Adrenal gland (tissue), 12 donors: ENCODE data around the gene BDNF. TPM values are rescaled to one million over a fixed set of nuclear protein-coding genes. Genes with fewer than 3 reads are reported as not detected.

Source experiments
- DNase-seq, 7 donors: peaks; one replicate each; pipeline ENCODE4 v3.0.0-alpha.2; 2019 to 2020
- H3K27ac ChIP-seq, 5 donors: fragments of 200-600 bp; sonication (generic) in 4 of 5; 1 replicate in 3 of 5; 2 replicates in 2 of 5; pipeline versions ENCODE4 v1.5.1 to v1.8.0; 2016 to 2020; ENCODE audit warnings: mild to moderate bottlenecking in 1 of 5
- H3K27me3 ChIP-seq: fragments of 200-600 bp; 2 replicates; pipeline ENCODE4 v1.8.0; 2021
- H3K36me3 ChIP-seq, 2 donors: fragments of 200-600 bp; replicated peaks in 1 of 2; 1 replicate in 1 of 2; 2 replicates in 1 of 2; pipeline versions ENCODE4 v1.5.1 to v1.8.0; 2018 to 2022
- H3K4me1 ChIP-seq, 2 donors: fragments of 200-600 bp; replicated peaks in 1 of 2; 1 replicate in 1 of 2; 2 replicates in 1 of 2; pipeline versions ENCODE4 v1.5.1 to v1.8.0; 2018 to 2021
- H3K4me3 ChIP-seq, 4 donors: fragments of 200-600 bp; sonication (generic) in 3 of 4; one replicate each; pipeline ENCODE4 v1.5.1; 2016 to 2018
- H3K9me3 ChIP-seq, 3 donors: fragments of 200-600 bp; sonication (generic) in 1 of 3; replicated peaks in 1 of 3; 1 replicate in 2 of 3; 2 replicates in 1 of 3; pipeline versions ENCODE4 v1.5.1 to v1.8.0; 2016 to 2021
- POLR2A ChIP-seq, 2 donors: fragments of 450-650 bp; IDR thresholded peaks; one replicate each; pipeline ENCODE4 v1.6.1; 2017; ENCODE audit warnings: antibody characterized with exemption in 2 of 2, mild to moderate bottlenecking in 2 of 2, moderate library complexity in 1 of 2
- WGBS, 4 donors: extraction: QIAGEN DNeasy Blood & Tissue Kit in 2 of 4; methylation state at CpG; one replicate each; pipeline versions ENCODE4 v1.1.5 to v1.1.7; 2013 to 2017; 5-methylcytosine and 5-hydroxymethylcytosine counted together
- intact Hi-C, 2 donors: fragments of 100-400 bp; cut with DNase I; formaldehyde crosslinking; loops; one replicate each; pipeline versions ENCODE4 v1.14.1 to v1.15.0; 2022 to 2023
- polyA plus RNA-seq, 3 donors: library from polyadenylated mRNA; stranded (reverse); fragments of 200-250 nt in 2 of 3; fragments of 350-450 nt in 1 of 3; fragmentation: Illumina TruSeq in 1 of 3; extraction: RNeasy Lipid Tissue Mini Kit (QIAGEN cat#74804) in 1 of 3; gene quantifications; one replicate each; pipeline ENCODE4 v1.2.3, GENCODE V29; 2013 to 2014
- total RNA-seq, 9 donors: library from RNA; depleted of rRNA in 4 of 9; stranded (reverse); fragments of >200 nt in 4 of 9; fragments of 120-200 nt in 1 of 9; fragmentation: NEBNext Ultra II Directional in 1 of 9; extraction: Animal tissue kit (Norgen Biotek cat#: 25700) in 1 of 9; gene quantifications; one replicate each; pipeline versions ENCODE4 v1.1.0 to v1.2.4, GENCODE V29; 2013 to 2023
- TF ChIP-seq, protein P1 (sequence below), 6 experiments: fragments of 450-650 bp in 4 of 6; fragments of 200-600 bp in 2 of 6; sonication (generic) in 1 of 6; IDR thresholded peaks; 1 replicate in 5 of 6; 2 replicates in 1 of 6; pipeline versions ENCODE4 v1.5.1 to v1.8.0; 2016 to 2021; ENCODE audit warnings: antibody characterized with exemption in 6 of 6, mild to moderate bottlenecking in 2 of 6, moderate library complexity in 1 of 6
- donor health status: healthy with polysubstance abuse.
- donor health status: Bipolar disorder and iron deficiency.
- donor health status: DM: yes; HTN: yes; CAD: no.
- donor health status: DM: no; HTN: no; CAD: no.
- donor health status: DM: no; HTN: no; CAD: no.
- donor health status: DM: yes; HTN: yes; CAD: no.

BDNF gene
- total and polyA plus RNA-seq, 12 donors, result under 0.01 to 0.42 (median 0.21) TPM; not detected in 2

DNA sequence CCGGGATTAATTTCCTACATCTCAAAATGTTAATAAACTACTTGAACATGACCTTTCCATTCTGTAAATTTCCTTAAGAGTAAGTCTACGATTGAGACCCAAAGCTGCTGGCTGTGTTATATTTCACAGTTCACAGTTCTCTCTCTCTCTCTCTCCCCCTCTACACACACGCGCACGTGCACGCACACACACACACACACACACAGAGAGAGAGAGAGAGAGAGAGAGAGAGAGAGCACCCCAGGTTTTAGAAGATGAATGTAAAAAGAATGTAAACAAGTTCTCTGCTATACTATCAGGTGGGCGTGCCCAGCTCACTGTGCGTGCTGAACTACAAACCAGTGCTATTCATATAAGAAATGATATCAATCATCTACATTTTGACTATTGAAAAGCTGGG lies 3.3 kb downstream of the BDNF start:
- peaks cover 25% of the 10 kb centered on the region for H3K27me3 ChIP-seq
- TF ChIP-seq, protein P1, sequence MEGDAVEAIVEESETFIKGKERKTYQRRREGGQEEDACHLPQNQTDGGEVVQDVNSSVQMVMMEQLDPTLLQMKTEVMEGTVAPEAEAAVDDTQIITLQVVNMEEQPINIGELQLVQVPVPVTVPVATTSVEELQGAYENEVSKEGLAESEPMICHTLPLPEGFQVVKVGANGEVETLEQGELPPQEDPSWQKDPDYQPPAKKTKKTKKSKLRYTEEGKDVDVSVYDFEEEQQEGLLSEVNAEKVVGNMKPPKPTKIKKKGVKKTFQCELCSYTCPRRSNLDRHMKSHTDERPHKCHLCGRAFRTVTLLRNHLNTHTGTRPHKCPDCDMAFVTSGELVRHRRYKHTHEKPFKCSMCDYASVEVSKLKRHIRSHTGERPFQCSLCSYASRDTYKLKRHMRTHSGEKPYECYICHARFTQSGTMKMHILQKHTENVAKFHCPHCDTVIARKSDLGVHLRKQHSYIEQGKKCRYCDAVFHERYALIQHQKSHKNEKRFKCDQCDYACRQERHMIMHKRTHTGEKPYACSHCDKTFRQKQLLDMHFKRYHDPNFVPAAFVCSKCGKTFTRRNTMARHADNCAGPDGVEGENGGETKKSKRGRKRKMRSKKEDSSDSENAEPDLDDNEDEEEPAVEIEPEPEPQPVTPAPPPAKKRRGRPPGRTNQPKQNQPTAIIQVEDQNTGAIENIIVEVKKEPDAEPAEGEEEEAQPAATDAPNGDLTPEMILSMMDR (IDR thresholded peaks at IDR 0.05), result no peak
- no peak for TF ChIP-seq POLR2A (IDR thresholded peaks at IDR 0.05)
- H3K9me3 ChIP-seq, result no peaks in the 10 kb centered on the region
- H3K4me3 ChIP-seq, result no peak overlapping the region
- H3K27ac ChIP-seq, result no peak overlapping the region
- WGBS, 4 donors, result 53 to 69% (median 62%) methylated on average over 8 of the region's 8 CpGs
- intact Hi-C loops, result loop anchor here in 1 of 2 donors (5.0 kb wide), 3 partner anchors 830 to 1460 kb away; no protein-coding TSS in a partner anchor
- no peaks in the 10 kb centered on the region for H3K36me3 ChIP-seq
- DNase-seq, result no peak
- peaks cover 21 to 25% of the 10 kb centered on the region in 2 donors for H3K4me1 ChIP-seq

DNA sequence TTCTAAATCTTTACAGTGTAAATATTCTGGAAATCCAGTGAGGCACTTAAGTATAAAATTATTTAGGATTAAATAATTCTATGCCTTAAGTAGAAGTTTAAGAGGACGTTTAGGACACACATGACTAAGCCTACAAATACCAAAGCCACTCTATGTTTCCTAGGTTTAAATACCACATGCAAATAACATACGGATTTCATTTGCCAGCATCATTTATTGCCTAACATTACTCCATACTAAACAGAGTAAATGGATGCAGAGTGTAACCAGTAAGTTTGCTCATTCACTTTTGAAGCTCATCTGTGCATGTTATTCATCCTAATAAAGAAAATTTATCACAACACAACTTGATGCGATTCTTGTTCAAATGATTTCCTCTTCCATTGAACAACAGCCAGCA lies 4.1 kb downstream of the BDNF start:
- DNase-seq, result no peak
- TF ChIP-seq, protein P1 (IDR thresholded peaks at IDR 0.05), result no peak
- TF ChIP-seq POLR2A (IDR thresholded peaks at IDR 0.05), result no peak
- Histone ChIP-seq H3K4me1 (peaks cover 16 to 20% of the 10 kb centered on the region in 2 donors), H3K9me3 (no peaks in the 10 kb centered on the region), H3K36me3 (no peaks in the 10 kb centered on the region), H3K4me3 (no peak overlapping the region), H3K27me3 (peaks cover 20% of the 10 kb centered on the region), H3K27ac (no peak overlapping the region)
- 72 to 84% (median 76%) methylated on average over 3 of the region's 3 CpGs for WGBS, 4 donors
- intact Hi-C loops, result loop anchor here in 1 of 2 donors (5.0 kb wide), 3 partner anchors 831 to 1461 kb away; no protein-coding TSS in a partner anchor

DNA sequence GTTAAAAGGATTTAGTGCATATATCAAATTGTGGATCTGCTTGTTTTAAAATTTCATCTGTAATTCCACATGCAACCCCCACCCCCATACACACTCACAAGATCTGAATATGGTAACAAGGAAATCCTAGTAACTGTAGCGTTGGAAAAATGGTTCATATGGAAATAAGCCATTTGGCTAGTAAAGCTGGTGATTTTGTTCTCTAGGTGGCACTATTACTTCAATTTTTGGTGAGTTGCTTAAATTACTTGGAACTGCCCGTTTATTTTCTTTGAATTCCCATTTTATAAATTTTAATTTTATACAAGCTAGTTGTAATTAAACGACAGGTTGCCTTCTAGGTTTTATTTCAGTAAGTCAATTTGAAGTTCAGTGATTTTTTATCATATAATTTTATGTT lies 5.3 kb downstream of the BDNF start:
- Histone ChIP-seq H3K36me3 (no peaks in the 10 kb centered on the region), H3K9me3 (no peaks in the 10 kb centered on the region), H3K27me3 (peaks cover 20% of the 10 kb centered on the region), H3K4me3 (no peak overlapping the region), H3K4me1 (peaks cover 8 to 13% of the 10 kb centered on the region in 2 donors), H3K27ac (no peak overlapping the region)
- TF ChIP-seq, protein P1 (IDR thresholded peaks at IDR 0.05), result peak in 4 of 6 experiments; percentile 6 to 35 (median 18)
- no peak for TF ChIP-seq POLR2A (IDR thresholded peaks at IDR 0.05)
- intact Hi-C loops, result loop anchor here in 1 of 2 donors (5.0 kb wide), 3 partner anchors 832 to 1462 kb away; no protein-coding TSS in a partner anchor
- DNase-seq, result no peak
- WGBS, 4 donors, result 9 to 27% (median 16%) methylated on average over 3 of the region's 3 CpGs

DNA sequence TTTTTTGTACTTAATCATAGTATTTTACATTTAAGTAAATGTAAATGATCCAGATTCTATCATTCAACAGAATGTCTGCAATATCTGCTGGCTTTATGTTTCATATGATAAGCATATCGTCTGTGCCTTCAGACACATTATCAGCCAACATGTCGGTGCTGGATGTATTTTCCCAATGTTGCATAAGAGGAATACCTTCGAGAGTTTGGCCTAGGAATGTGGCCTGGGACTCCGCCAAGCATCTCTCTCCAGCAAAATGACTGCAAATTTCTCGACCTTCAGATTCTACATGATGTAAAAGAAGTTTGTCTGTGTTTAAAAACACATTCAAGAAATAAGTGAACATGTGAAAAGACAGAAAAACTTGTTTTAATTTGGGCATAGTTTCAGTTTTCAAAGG lies 6.9 kb downstream of the BDNF start:
- Histone ChIP-seq H3K4me3 (no peak overlapping the region), H3K27me3 (peaks cover 13% of the 10 kb centered on the region), H3K36me3 (no peaks in the 10 kb centered on the region), H3K9me3 (no peaks in the 10 kb centered on the region), H3K4me1 (no peaks in the 10 kb centered on the region), H3K27ac (no peak overlapping the region)
- WGBS, 4 donors, result 61 to 70% (median 65%) methylated on average over 5 of the region's 5 CpGs
- intact Hi-C loops, result no loop called here
- no peak for DNase-seq
- TF ChIP-seq POLR2A (IDR thresholded peaks at IDR 0.05), result no peak
- TF ChIP-seq, protein P1 (IDR thresholded peaks at IDR 0.05), result no peak
